Neuron (in vitro differentiated cells): ENCODE measurements around the gene FOXP4.

Experiments
- H2AFZ ChIP-seq: one replicate; pipeline ENCODE4 v1.6.1; 2013; ENCODE audit warnings: low read depth, mild to moderate bottlenecking, inconsistent platforms, low read length, moderate library complexity
- H3K27me3 ChIP-seq: one replicate; pipeline ENCODE4 v1.6.1; 2013; ENCODE audit warnings: low read length; ENCODE audit not compliant: insufficient read depth
- H3K36me3 ChIP-seq: one replicate; pipeline ENCODE4 v1.6.1; 2013; ENCODE audit warnings: low read length; ENCODE audit not compliant: insufficient read depth
- H3K4me1 ChIP-seq: one replicate; pipeline ENCODE4 v1.6.1; 2013; ENCODE audit warnings: low read length; ENCODE audit not compliant: insufficient read depth
- H3K4me3 ChIP-seq: 2 replicates; pipeline ENCODE4 v1.5.1; 2013; ENCODE audit warnings: mild to moderate bottlenecking, low read length, moderate library complexity
- H3K9me3 ChIP-seq: one replicate; pipeline ENCODE4 v1.6.1; 2013; ENCODE audit warnings: low read length

The FOXP4 gene

GRCh38 chr6:41557335-41557734, 11.2 kb downstream of the FOXP4 start:
- no peak overlapping the region for H2AFZ ChIP-seq
- H3K9me3 ChIP-seq, result no peaks in the 10 kb centered on the region
- no peaks in the 10 kb centered on the region for H3K27me3 ChIP-seq
- H3K4me3 ChIP-seq, result no peak overlapping the region
- H3K4me1 ChIP-seq, result peaks cover 16% of the 10 kb centered on the region
- peaks cover 23% of the 10 kb centered on the region for H3K36me3 ChIP-seq

DNA sequence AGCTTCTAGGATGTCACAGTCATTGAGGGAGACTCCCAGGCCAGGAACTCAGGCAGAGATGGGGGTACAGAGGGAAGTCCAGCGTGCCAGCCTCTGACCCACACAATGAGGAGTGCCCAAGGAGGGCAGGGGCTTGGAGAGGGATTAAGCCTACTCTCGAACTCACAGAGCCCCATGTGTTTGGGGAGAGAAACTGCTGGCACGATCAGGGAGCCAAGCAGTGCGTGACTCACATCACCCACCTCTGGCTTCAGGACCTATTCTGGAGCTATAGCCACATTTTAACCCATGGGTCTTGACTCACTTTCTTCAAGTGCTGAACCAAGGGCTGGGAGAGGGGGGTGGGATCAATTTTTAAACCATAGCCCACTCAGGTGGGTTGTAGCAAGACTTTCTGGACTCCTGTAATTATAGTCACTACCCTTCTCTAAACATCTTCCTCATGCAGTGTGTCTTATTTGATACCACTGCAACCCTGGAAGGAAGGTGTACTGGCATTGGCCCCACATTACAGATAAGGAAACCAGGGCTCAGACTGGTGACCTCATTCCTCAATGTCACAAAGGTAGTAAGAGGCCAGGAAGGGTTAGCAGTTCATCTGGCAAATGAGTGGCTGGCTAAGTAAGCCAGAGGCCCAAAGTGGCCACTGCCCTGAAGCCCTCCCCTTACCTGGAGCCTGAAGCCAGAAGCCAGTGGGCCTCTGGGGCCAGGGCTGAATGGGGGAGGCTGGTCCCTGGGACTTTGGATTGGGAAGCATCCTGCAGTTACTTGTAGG, 12.0 kb downstream of the FOXP4 start:
- Histone ChIP-seq H3K4me1 (peaks cover 25% of the 10 kb centered on the region), H3K9me3 (no peaks in the 10 kb centered on the region), H3K4me3 (no peak overlapping the region), H3K36me3 (peaks cover 16% of the 10 kb centered on the region), H3K27me3 (no peaks in the 10 kb centered on the region), H2AFZ (no peak overlapping the region)

GRCh38 chr6:41559655-41560427, 13.7 kb downstream of the FOXP4 start:
- Histone ChIP-seq H3K4me3 (no peak overlapping the region), H3K4me1 (peaks cover 32% of the 10 kb centered on the region), H3K36me3 (peaks cover 19% of the 10 kb centered on the region), H3K9me3 (no peaks in the 10 kb centered on the region), H3K27me3 (no peaks in the 10 kb centered on the region), H2AFZ (no peak overlapping the region)

- no peak overlapping the region for H3K4me3 ChIP-seq
These were observed 14.4 kb downstream of the FOXP4 start for GRCh38 chr6:41560431-41561192.

GRCh38 chr6:41561416-41561815, 15.2 kb downstream of the FOXP4 start:
- Histone ChIP-seq H3K9me3 (no peaks in the 10 kb centered on the region), H3K36me3 (peaks cover 27% of the 10 kb centered on the region), H3K4me1 (peaks cover 29% of the 10 kb centered on the region), H3K4me3 (no peak overlapping the region), H2AFZ (no peak overlapping the region), H3K27me3 (no peaks in the 10 kb centered on the region)

More at GRCh38 chr6:41560431-41561192, 14.4 kb downstream of the FOXP4 start:
- Histone ChIP-seq H3K27me3 (no peaks in the 10 kb centered on the region), H3K4me1 (peaks cover 29% of the 10 kb centered on the region), H2AFZ (no peak overlapping the region), H3K9me3 (no peaks in the 10 kb centered on the region), H3K36me3 (peaks cover 23% of the 10 kb centered on the region)

GRCh38 chr6:41561931-41562911, 16.0 kb downstream of the FOXP4 start:
- Histone ChIP-seq H3K27me3 (no peaks in the 10 kb centered on the region), H3K36me3 (peaks cover 35% of the 10 kb centered on the region), H3K4me1 (peaks cover 33% of the 10 kb centered on the region), H3K9me3 (no peaks in the 10 kb centered on the region), H2AFZ (no peak overlapping the region), H3K4me3 (no peak overlapping the region)

- Histone ChIP-seq H3K4me3 (no peak overlapping the region), H3K4me1 (peaks cover 38% of the 10 kb centered on the region), H3K36me3 (peaks cover 41% of the 10 kb centered on the region), H2AFZ (no peak overlapping the region), H3K27me3 (no peaks in the 10 kb centered on the region), H3K9me3 (no peaks in the 10 kb centered on the region)
These were observed 17.0 kb downstream of the FOXP4 start for GRCh38 chr6:41563060-41563776.

- Histone ChIP-seq H3K36me3 (peaks cover 46% of the 10 kb centered on the region), H3K4me3 (no peak overlapping the region), H3K4me1 (peaks cover 51% of the 10 kb centered on the region), H3K27me3 (no peaks in the 10 kb centered on the region), H3K9me3 (no peaks in the 10 kb centered on the region), H2AFZ (no peak overlapping the region)
These were observed 18.4 kb downstream of the FOXP4 start for GRCh38 chr6:41564448-41565142.

DNA sequence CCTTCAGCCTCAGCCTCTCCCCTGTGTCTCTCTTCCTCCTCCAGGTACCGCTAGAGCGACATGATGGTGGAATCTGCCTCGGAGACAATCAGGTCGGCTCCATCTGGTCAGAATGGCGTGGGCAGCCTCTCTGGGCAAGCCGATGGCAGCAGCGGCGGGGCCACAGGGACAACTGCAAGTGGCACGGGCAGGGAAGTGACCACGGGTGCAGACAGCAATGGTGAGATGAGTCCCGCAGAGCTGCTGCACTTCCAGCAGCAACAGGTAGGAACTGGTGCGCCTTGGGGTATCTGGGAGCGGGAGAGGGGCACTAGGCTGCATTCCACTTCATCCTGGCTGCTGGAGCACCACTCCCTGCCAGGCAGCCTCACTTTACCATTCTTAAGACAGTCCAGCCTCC, 19.5 kb downstream of the FOXP4 start:
- Histone ChIP-seq H3K9me3 (no peaks in the 10 kb centered on the region), H3K4me3 (no peak overlapping the region), H3K36me3 (peaks cover 45% of the 10 kb centered on the region), H3K4me1 (peaks cover 61% of the 10 kb centered on the region), H2AFZ (no peak overlapping the region), H3K27me3 (no peaks in the 10 kb centered on the region)

- Histone ChIP-seq H3K4me3 (no peak overlapping the region), H3K36me3 (peaks cover 57% of the 10 kb centered on the region), H3K4me1 (peaks cover 66% of the 10 kb centered on the region), H3K9me3 (no peaks in the 10 kb centered on the region), H3K27me3 (no peaks in the 10 kb centered on the region), H2AFZ (no peak overlapping the region)
These were observed 20.8 kb downstream of the FOXP4 start for GRCh38 chr6:41566961-41567360.

- peaks cover 63% of the 10 kb centered on the region for H3K36me3 ChIP-seq
- peaks cover 65% of the 10 kb centered on the region for H3K4me1 ChIP-seq
- no peak overlapping the region for H3K4me3 ChIP-seq
- H2AFZ ChIP-seq, result no peak overlapping the region
- no peaks in the 10 kb centered on the region for H3K9me3 ChIP-seq
- H3K27me3 ChIP-seq, result no peaks in the 10 kb centered on the region
These were observed 21.5 kb downstream of the FOXP4 start for GRCh38 chr6:41567684-41568083.
